A673 (cell line): ENCODE measurements around the gene MAP6. TPM values are rescaled to one million over a fixed set of nuclear protein-coding genes. Genes with fewer than 3 reads are reported as not detected.

ENCODE experiments used
- BruUV-seq: library from RNA; stranded (reverse); fragments of 400-500 nt; replicated peaks from 2 replicates; lab custom pipeline; 2021; lab: Mats Ljungman, UMichigan
- CTCF ChIA-PET: fragments of 300-600 bp; sonication (Branson Sonifier 250); formaldehyde crosslinking; loops from one replicate; lab custom pipeline; 2022; ENCODE audit warnings: antibody characterized with exemption; lab: Charles Lee
- POLR2A ChIA-PET: fragments of 300-600 bp; sonication (Branson Sonifier 250); formaldehyde crosslinking; loops from one replicate; lab custom pipeline; 2022; ENCODE audit warnings: antibody characterized with exemption; ENCODE audit not compliant: low non-redundant PET; lab: Charles Lee
- DNase-seq: peaks from one replicate; pipeline ENCODE4 v3.0.0-alpha.2; 2015; ENCODE audit warnings: low spot score
- H3K27ac ChIP-seq: fragments of 200-600 bp; sonication (generic); 2 replicates; pipeline ENCODE4 v1.5.1; 2016; ENCODE audit warnings: mixed run types, low read depth, mild to moderate bottlenecking, mixed read lengths, antibody characterized with exemption, low read length; ENCODE audit not compliant: poor library complexity, severe bottlenecking
- H3K27me3 ChIP-seq: fragments of 200-600 bp; sonication (generic); replicated peaks from 2 replicates; pipeline ENCODE4 v1.6.1; 2017; ENCODE audit warnings: mixed run types, low read depth, mild to moderate bottlenecking, mixed read lengths, antibody characterized with exemption, low read length; ENCODE audit not compliant: insufficient read depth, poor library complexity
- H3K36me3 ChIP-seq: fragments of 200-600 bp; sonication (generic); 2 replicates; pipeline ENCODE4 v1.6.1; 2016; ENCODE audit warnings: mixed run types, mild to moderate bottlenecking, mixed read lengths, antibody characterized with exemption, low read length; ENCODE audit not compliant: insufficient read depth, poor library complexity, severe bottlenecking
- H3K4me1 ChIP-seq: fragments of 200-600 bp; sonication (generic); 2 replicates; pipeline ENCODE4 v1.6.1; 2017; ENCODE audit warnings: mixed run types, mild to moderate bottlenecking, mixed read lengths, antibody characterized with exemption, low read length; ENCODE audit not compliant: insufficient read depth, poor library complexity, severe bottlenecking
- H3K4me3 ChIP-seq: fragments of 200-600 bp; sonication (generic); 2 replicates; pipeline ENCODE4 v1.5.1; 2016; ENCODE audit warnings: low read depth, mixed run types, mild to moderate bottlenecking, mixed read lengths, low read length; ENCODE audit not compliant: poor library complexity, severe bottlenecking
- H3K9me3 ChIP-seq: fragments of 200-600 bp; sonication (generic); 2 replicates; pipeline ENCODE4 v1.6.1; 2016; ENCODE audit warnings: mixed run types, low read depth, mild to moderate bottlenecking, mixed read lengths, antibody characterized with exemption, low read length; ENCODE audit not compliant: poor library complexity, severe bottlenecking
- CTCF ChIP-seq: fragments of 300-800, 200-600 bp; sonication (generic); conservative IDR thresholded peaks from 2 replicates; pipeline ENCODE4 v1.5.1; 2017; ENCODE audit warnings: low read depth, mild to moderate bottlenecking, antibody characterized with exemption, low read length, moderate library complexity, mixed read lengths
- EZH2 ChIP-seq: fragments of 200-600 bp; sonication (generic); IDR thresholded peaks from 2 replicates; pipeline ENCODE4 v1.6.1; 2017; ENCODE audit warnings: borderline replicate concordance, low read depth, mild to moderate bottlenecking, mixed read lengths, antibody characterized with exemption, low read length; ENCODE audit not compliant: poor library complexity, severe bottlenecking
- intact Hi-C: fragments of 100-400 bp; cut with micrococcal nuclease; formaldehyde crosslinking; loops from one replicate; pipeline ENCODE4 v1.10.0; 2022; ENCODE audit not compliant: unreplicated experiment
- total RNA-seq: library from RNA; stranded (reverse); gene quantifications from 2 replicates; pipeline ENCODE4 v1.2.3, GENCODE V29; 2021

MAP6 gene
- total RNA-seq, 1 experiment from 2014 or later = not detected

GRCh38 chr11:75653532-75653931, 15.3 kb downstream of the MAP6 start:
- intact Hi-C loops = no loop called here
- H3K4me3 ChIP-seq = no peak overlapping the region
- H3K36me3 ChIP-seq = no peaks in the 10 kb centered on the region
- DNase-seq = no peak
- ChIA-PET POLR2A (no interaction called here), CTCF (no interaction called here)
- TF ChIP-seq EZH2 (no peak), CTCF (no peak)
- BruUV-seq = no TSS peak
- H3K27me3 ChIP-seq = no peaks in the 10 kb centered on the region
- H3K4me1 ChIP-seq = no peaks in the 10 kb centered on the region
- no peak overlapping the region for H3K27ac ChIP-seq
- H3K9me3 ChIP-seq = no peaks in the 10 kb centered on the region

GRCh38 chr11:75652936-75653335, 15.9 kb downstream of the MAP6 start:
- Histone ChIP-seq H3K27me3 (no peaks in the 10 kb centered on the region), H3K4me1 (no peaks in the 10 kb centered on the region), H3K36me3 (no peaks in the 10 kb centered on the region), H3K9me3 (no peaks in the 10 kb centered on the region), H3K4me3 (no peak overlapping the region), H3K27ac (no peak overlapping the region)
- TF ChIP-seq CTCF (no peak), EZH2 (no peak)
- ChIA-PET CTCF (no interaction called here), POLR2A (no interaction called here)
- BruUV-seq = no TSS peak
- intact Hi-C loops = no loop called here
- no peak for DNase-seq

GRCh38 chr11:75651218-75651617, 17.6 kb downstream of the MAP6 start:
- no peaks in the 10 kb centered on the region for H3K9me3 ChIP-seq
- intact Hi-C loops = no loop called here
- BruUV-seq = no TSS peak
- no peak overlapping the region for H3K4me3 ChIP-seq
- ChIA-PET POLR2A (no interaction called here), CTCF (no interaction called here)
- DNase-seq = no peak
- TF ChIP-seq CTCF (no peak), EZH2 (no peak)
- no peaks in the 10 kb centered on the region for H3K36me3 ChIP-seq
- H3K27ac ChIP-seq = no peak overlapping the region
- no peaks in the 10 kb centered on the region for H3K27me3 ChIP-seq
- H3K4me1 ChIP-seq = no peaks in the 10 kb centered on the region
